ENCODE results near the gene CHTOP.
A peak's percentile ranks its signal among the peaks of the same experiment; 100 is the strongest.
"Not testable (repeated sequence)": the region's sequence is repeated elsewhere in the genome, so short reads cannot be mapped to it uniquely, and the experiment has no call there.

Gene CHTOP

DNA sequence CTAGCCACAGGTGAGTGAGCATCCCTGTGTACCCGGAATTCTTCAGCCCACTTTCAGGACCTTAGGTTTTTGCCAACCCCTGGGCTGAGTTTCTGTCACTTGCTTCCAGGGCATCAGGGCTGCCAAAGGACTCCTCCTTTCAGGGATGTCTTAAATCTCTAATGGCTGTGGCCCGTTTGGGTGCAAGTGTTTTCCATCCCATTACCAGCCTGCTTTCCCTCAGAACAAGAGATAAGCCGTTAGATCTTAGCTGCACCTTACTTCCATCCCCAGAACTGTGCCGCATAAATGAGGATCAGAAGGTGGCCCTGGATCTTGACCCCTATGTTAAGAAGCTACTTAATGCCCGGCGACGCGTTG, 25.3 kb downstream of the CHTOP start:
- DNase-seq (ENCODE audit: low read depth in 1 of 2, low spot score in 1 of 2) = no peak

DNA sequence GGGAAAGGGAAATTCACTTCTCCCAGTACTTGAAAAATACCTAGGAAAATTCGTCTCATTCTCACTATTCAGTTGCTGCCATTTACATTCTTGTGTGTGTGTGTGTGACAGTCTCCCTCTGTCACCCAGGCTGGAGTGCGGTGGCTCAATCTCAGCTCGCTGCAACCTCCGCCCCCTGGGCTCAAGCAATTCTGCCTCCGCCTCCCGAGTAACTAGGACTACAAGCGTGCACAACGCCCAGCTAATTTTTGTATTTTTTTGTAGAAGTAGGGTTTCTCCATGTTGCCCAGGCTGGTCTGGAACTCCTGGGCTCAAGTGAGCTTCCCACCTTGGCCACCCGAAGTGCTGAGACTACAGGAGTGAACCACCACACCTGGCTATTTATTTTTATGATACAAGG, 25.8 kb downstream of the CHTOP start:
- no peak for DNase-seq (ENCODE audit: low read depth in 1 of 2, low spot score in 1 of 2)

DNA sequence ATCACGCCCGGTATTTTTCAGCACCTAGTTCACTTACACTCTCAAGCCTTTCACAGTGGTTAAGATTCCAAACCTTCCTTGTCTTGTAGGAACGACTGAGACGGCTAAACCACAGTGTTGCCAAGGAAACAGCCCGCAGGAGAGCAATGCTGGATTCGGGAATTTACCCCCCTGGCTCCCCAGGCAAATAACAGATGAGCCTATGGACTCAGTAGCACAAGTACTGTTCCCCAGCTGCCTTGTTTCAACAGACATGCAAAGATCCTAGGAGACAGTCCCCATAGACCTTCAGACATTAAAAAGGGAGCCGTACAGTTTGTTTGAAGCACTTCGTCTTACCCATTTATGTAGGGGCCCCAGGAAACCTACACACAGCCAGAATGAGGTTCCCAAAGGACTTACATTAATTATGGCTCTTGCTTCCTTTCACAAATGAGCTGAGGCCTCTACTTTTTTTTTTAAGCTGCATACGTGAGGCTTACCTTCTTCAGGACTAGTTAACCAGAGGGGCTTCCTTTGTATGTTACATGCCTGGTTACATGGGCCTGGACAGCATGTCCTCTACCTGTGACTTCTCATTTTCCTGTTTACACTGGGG, 27.3 kb downstream of the CHTOP start:
- DNase-seq (ENCODE audit: low read depth in 1 of 2, low spot score in 1 of 2) = no peak

DNA sequence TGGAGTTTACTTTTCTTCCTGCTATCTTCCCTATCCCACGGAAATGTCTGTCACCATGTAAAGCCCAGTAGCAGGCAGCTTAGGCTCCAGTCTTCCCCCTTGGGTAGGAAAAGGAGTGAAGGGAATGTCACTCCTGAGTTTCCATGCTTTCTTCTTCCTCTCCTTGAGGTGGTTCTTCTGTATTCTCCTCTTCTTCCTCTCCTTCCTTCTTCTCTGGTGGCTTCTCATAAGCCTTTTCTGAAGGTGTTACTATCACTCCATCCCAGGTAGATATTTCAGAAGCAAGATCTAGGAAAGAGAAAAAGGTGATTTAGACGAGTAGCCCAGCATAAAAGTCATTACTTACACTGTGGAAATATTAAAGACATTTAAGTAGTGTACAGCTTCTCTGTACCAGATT, 28.4 kb downstream of the CHTOP start:
- no peak for DNase-seq (ENCODE audit: low read depth in 1 of 2, low spot score in 1 of 2)

DNA sequence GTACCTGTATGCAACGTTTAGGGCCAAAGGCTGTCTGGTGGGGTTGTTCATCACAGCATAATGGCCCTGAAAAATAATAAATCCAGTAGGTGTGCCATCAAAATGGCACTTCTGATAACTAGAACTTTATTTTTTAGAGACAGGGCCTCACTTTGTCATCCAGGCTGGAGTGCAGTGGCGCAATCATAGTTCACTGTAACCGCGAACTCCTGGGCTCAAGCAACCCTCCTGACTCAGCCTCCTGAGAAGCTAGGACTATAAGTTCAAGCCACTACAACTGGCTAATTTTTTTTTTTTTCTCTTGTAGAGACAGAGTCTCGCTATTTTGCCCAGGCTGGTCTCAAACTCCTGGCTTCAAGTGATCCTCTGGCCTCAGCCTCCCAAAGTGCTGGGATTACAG, 29.3 kb downstream of the CHTOP start:
- DNase-seq (ENCODE audit: low read depth in 1 of 2, low spot score in 1 of 2) = no peak

DNA sequence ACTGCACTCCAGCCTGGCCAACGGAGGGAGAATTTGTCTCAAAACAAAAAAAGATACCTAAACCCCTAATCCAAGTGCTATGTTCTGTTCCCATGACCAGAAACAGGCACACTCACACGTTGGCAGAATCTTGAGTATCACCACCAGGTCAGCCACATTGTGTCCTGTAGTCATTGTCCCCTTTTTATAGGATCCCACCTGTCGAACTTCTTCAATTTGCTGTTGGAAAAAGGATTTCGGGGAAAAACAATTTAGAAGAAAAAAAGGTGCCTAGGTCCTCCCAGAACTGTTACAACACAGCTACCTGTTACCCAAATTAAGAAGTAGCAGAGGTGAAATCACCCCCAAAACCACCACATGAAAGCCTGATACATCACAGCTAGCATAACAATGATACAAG, 33.6 kb downstream of the CHTOP start:
- no peak for DNase-seq (ENCODE audit: low read depth in 1 of 2, low spot score in 1 of 2)

DNA sequence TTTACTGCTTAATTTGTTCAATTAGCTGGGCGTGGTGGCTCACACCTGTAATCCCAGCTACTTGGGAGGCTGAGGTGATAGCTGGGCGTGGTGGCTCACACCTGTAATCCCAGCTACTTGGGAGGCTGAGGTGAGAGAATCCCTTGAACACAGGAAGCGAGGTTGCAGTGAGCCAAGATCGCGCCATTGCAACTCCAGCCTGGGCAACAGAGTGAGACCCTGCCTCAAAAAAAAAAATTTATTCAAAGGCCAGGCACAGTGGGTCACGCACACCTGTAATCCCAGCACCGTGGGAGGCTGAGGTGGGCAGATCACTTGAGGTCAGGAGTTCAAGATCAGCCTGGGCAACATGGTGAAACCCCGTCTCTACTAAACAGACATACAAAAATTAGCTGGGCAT, 34.8 kb downstream of the CHTOP start:
- DNase-seq (ENCODE audit: low read depth in 1 of 2, low spot score in 1 of 2) = not testable (repeated sequence)

DNA sequence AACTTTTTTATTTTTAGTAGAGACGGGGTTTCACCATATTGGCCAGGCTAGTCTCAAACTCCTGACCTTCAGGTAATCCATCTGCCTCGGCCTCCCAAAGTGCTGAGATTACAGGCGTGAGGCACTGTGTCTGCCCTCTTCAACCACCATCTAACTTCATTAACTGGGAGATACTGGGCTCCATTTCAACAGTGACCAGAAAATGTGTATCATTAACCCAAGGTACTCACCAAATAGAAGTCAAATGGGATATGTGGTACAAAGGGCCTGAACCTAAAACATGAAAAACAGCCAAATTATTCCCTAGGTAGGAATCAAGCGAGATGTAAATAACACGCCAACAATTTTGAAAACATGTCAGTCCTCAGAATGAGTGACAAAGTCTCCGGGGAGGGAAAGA, 35.7 kb downstream of the CHTOP start:
- no peak for DNase-seq (ENCODE audit: low read depth in 1 of 2, low spot score in 1 of 2)

DNA sequence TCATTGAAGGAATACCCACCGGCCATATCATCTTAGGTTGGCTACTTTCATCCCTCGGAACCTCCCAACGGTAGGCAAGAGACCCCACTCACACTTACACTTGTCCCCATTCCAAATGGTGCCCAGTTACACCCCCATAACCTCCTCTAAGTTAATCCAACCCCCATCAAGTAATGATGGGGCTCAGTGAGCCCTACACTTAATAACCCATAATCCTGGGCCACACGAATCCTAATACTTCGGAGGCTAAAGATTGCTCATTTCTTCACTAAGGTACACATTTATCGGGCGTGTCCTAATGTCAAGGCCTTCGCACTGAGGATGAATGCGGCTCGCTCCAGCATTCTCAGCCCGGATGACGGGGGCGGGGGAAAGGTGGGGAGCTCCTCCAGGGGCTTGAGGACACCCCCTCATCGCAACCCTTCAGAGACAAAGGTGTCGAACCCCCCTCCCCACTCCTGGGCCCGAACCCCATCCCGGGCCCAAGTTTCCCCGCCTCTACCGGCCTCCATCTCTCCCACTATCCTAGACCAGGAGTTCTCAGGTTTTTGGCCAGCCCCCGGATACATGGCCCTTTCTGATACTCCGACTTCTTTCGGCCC, 36.5 kb downstream of the CHTOP start:
- DNase-seq (ENCODE audit: low read depth in 1 of 2, low spot score in 1 of 2) = no peak

DNA sequence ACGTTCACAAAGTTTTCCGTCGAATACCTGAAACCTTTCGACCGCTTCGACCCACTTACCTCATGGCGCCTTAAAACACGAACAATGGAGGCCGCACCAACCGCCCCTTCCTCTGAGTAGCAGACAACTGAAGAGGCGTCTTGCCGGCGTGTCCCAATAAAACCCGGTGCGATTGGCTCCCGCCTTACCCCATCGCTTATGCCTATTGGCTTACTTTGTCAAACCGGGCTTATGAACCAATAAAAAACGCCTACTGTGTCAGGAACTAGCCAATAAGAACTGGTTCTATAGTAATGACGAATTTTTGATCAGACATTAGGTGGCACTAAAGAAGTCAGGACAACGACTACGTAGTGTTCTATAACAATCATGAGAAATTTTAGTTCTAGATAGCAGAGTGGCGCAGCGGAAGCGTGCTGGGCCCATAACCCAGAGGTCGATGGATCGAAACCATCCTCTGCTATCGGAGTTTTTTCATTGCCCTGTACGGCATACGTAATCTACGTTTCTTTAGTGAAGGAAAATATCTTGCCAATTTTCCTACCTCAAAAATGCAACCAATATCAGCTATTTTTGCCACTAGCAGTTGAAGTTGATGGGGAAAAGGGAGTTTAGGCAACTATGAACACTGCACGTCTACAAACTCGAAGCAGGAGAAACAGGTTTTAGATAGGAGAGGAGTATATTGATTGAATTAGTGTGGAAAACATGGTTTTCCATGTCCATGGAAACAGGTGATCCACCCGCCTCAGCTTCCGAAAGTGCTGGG, 37.2 kb downstream of the CHTOP start, which contains the start of gene ILF2:
TSS of gene ILF2 (minus strand) at position 135 of the 769 bp plus-strand sequence. CDS start at position 64, 71 bp downstream.
- DNase-seq (ENCODE audit: low read depth in 1 of 2, low spot score in 1 of 2) = peak; percentile 92 to 93

DNA sequence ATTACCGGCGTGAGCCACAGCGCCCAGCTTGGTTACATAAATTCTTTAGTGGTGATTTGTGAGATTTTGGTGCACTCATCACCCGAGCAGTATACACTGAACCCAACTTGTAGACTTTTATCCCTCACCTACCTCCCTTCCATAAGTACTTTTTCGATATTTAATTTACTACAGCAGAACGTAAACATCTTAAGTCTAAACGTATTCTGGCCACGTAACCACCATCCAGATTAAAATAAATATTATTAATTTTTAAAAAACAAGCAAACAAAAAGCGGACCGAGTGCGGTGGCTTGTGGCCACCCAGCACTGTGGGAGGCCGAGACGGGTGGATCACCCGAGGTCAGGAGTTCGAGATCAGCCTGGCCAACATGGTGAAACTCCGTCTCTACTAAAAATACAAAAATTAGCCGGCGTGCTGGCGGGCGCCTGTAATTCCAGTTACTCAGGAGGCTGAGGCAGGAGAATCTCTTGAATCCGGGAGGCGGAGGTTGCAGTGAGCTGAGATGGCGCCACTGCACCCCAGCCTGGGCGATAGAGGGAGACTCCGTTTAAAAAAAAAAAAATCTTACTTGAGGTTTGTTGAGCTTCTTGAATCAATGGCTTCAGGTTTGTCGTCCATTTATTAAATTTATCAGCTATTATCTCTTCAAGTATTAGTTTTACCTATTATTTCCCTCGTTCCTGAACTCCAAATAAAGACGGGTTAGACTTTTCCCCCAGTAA, 37.9 kb downstream of the CHTOP start:
- DNase-seq (ENCODE audit: low read depth in 1 of 2, low spot score in 1 of 2) = not testable (repeated sequence)

DNA sequence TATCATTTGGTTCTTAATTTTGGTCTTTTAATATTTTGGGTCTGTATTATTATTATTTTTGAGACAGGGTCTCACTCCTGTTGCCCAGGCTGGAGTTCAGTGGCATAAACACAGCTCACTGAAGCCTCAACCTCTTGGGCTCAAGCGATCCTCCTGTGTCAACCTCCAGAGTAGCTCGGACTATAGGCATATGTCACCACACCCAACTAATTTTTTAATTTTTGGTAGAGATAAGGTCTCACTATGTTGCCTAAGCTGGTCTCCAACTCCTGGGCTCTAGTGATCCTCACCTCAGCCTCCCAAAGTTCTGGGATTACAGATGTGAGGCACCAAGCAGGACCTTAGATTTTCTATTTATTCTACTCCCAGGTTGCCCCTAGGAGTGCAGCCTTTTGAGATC, 39.6 kb downstream of the CHTOP start:
- DNase-seq (ENCODE audit: low read depth in 1 of 2, low spot score in 1 of 2) = no peak

DNA sequence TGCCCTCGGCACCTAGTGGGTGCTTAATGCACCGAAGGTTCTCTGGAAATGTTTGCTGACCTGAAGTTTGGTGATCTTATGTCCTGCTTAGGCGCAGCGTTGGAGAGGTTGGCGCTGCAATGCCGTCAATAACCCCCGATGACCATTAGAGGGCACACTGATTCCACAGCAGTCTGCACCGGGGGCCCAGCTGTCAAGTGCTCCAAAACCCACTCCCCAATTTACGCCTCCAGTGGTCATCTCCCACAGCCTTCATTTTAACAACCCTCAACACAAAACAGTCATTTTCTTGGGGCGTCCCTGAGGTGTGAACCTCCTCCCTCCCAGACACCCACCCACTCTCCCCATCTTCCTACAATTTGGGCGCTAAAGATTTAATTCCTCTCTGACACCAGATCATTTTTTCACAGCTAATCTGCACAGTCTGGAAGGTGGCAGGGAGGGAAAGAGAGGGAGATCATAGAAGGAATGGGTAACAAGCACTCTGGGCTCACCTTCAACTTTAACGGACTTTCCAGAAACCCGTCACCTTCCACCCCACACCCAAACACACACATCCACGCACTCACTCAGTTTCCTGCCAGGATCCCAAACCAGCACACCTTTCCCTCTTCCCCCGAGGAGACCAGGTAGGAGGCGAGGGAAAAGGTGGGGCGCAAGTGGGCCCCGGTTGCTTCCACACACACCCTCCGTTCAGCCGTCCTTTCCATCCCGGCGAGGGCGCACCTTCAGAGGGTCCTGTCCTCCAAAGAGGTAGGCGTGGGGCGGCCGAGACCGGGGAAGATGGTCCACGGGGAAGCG, 44.1 kb downstream of the CHTOP start:
- DNase-seq (ENCODE audit: low read depth in 1 of 2, low spot score in 1 of 2) = no peak

DNA sequence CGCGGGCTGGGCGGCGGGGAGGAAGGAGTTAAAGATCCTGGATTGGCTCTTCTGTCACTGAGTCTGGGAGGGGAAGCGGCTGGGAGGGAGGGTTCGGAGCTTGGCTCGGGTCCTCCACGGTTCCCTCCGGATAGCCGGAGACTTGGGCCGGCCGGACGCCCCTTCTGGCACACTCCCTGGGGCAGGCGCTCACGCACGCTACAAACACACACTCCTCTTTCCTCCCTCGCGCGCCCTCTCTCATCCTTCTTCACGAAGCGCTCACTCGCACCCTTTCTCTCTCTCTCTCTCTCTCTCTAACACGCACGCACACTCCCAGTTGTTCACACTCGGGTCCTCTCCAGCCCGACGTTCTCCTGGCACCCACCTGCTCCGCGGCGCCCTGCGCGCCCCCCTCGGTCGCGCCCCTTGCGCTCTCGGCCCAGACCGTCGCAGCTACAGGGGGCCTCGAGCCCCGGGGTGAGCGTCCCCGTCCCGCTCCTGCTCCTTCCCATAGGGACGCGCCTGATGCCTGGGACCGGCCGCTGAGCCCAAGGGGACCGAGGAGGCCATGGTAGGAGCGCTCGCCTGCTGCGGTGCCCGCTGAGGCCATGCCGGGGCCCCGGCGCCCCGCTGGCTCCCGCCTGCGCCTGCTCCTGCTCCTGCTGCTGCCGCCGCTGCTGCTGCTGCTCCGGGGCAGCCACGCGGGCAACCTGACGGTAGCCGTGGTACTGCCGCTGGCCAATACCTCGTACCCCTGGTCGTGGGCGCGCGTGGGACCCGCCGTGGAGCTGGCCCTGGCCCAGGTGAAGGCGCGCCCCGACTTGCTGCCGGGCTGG, 44.9 kb downstream of the CHTOP start, which contains the start of gene NPR1:
TSS of gene NPR1 (plus strand) at position 170 of the 818 bp plus-strand sequence. CDS start at position 591, 421 bp downstream.
- no peak for DNase-seq (ENCODE audit: low read depth in 1 of 2, low spot score in 1 of 2)

DNA sequence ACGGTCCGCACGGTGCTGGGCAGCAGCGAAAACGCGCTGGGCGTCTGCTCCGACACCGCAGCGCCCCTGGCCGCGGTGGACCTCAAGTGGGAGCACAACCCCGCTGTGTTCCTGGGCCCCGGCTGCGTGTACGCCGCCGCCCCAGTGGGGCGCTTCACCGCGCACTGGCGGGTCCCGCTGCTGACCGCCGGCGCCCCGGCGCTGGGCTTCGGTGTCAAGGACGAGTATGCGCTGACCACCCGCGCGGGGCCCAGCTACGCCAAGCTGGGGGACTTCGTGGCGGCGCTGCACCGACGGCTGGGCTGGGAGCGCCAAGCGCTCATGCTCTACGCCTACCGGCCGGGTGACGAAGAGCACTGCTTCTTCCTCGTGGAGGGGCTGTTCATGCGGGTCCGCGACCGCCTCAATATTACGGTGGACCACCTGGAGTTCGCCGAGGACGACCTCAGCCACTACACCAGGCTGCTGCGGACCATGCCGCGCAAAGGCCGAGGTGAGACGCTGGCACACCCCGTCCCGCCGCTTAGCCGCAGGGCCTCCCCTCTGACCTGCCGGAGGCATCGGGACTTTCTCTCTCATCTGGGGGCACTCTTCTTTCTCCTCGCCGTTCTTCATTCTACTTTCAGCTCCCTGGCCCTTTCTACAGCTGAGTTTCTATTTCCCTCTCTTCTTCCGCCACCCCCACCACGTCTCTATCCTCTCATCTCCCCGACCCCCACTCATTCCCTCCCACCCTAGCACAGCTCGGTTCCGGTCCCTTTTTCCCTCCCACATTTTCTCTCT, 45.7 kb downstream of the CHTOP start:
- no peak for DNase-seq (ENCODE audit: low read depth in 1 of 2, low spot score in 1 of 2)

DNA sequence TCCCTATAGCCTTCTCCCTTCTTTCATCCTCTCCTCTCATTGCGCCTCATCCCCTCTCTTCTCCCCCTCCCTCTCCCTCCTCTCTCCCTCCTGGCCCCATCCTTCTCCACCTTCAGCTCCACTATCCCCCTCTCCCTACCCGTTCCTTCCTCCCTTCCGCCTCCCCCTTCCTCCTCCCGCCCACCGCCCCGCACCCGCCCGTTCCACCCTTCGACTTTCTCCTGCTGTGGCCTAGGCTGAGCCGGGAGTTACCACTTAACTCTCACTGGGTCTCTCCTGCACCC, 46.2 kb downstream of the CHTOP start:
- DNase-seq (ENCODE audit: low read depth in 1 of 2, low spot score in 1 of 2) = no peak

DNA sequence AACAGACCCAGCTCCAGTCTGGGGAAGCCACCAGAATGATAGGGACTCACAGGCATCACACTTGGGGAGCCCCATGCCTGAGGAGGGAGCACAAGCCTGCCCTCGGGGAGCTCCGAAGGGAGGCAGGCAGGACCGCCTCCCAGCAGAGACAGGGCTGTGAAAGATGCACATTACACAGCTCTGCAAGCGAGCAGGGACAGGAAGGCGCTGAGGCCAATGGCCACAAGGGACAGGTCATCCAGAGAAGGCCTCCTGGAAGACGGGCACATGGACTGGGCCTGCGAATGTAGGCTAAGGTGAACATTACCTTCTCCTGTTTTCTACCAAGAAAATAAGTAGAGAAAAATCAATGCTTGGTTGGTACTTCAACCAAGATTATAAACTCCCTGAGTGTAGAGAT, 48.9 kb downstream of the CHTOP start:
- no peak for DNase-seq (ENCODE audit: low read depth in 1 of 2, low spot score in 1 of 2)

DNA sequence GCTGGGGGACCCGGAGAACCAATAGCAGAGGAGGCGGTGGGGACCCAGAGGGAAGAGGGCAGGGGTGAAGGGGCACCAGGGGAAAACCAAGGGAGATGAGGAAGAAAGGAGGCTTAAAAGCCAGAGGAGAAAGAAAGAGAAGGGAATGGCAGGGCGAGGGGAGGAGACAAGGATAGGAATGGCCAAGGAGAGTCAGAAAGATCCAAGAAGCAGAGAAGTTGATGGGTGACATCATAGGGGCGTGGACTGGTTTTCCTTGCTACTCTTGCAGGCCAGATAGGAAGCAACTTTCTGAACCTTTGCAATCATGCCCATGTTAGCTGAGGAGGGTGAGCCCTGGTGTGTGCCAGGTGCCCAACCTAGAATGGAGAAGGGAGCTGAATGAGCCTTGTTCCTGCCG, 50.0 kb downstream of the CHTOP start:
- no peak for DNase-seq (ENCODE audit: low read depth in 1 of 2, low spot score in 1 of 2)

DNA sequence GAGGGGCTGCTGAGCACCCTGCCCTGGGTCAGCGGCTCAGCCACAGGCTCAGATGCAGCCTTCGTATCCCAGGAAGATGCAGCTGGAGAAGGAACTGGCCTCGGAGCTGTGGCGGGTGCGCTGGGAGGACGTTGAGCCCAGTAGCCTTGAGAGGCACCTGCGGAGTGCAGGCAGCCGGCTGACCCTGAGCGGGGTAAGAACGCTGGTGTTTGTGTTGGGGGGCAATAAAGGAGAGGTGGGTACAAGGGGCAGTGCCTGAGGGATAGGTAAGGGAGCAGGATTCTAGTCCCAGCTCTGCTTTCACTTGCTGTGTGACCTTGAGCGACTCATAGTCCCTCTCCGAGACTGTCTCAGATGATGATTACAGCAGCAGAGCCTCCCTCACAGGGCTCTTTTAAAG, 51.0 kb downstream of the CHTOP start:
- DNase-seq (ENCODE audit: low read depth in 1 of 2, low spot score in 1 of 2) = no peak
